Transverse colon (tissue), 4 donors: Measurements from ENCODE around the gene ESYT3.

Source experiments
- CTCF ChIP-seq, 5 experiments: fragments of 200-600 bp in 3 of 5; fragments of 450-650 bp in 2 of 5; sonication (generic) in 3 of 5; IDR thresholded peaks; 1 replicate in 2 of 5; 2 replicates in 3 of 5; pipeline ENCODE4 v1.5.1; 2016 to 2017; ENCODE audit warnings: antibody characterized with exemption in 5 of 5, inconsistent platforms in 3 of 5, mild to moderate bottlenecking in 2 of 5, moderate library complexity in 1 of 5
- EP300 ChIP-seq: sonication (generic); formaldehyde crosslinking; IDR thresholded peaks from one replicate; pipeline ENCODE4 v1.6.1; 2017; ENCODE audit warnings: antibody characterized with exemption, low read depth
- POLR2A ChIP-seq: fragments of 450-650 bp; IDR thresholded peaks from one replicate; pipeline ENCODE4 v1.6.1; 2016; ENCODE audit warnings: antibody characterized with exemption, mild to moderate bottlenecking, moderate library complexity
- POLR2AphosphoS5 ChIP-seq, 3 donors: sonication (generic); formaldehyde crosslinking; IDR thresholded peaks; one replicate each; pipeline ENCODE4 v1.6.1; 2016; ENCODE audit warnings: antibody characterized with exemption in 3 of 3

GRCh38 chr3:138434276-138434874 lies at the start of gene ESYT3:
- TF ChIP-seq CTCF (IDR thresholded peaks at IDR 0.05): no peak
- TF ChIP-seq POLR2A: no peak
- TF ChIP-seq EP300: no peak
- TF ChIP-seq POLR2AphosphoS5 (IDR thresholded peaks at IDR 0.05): peak in 1 of 3 donors; percentile 57
